ENCODE results near the gene ATG13.

The ATG13 gene

DNA sequence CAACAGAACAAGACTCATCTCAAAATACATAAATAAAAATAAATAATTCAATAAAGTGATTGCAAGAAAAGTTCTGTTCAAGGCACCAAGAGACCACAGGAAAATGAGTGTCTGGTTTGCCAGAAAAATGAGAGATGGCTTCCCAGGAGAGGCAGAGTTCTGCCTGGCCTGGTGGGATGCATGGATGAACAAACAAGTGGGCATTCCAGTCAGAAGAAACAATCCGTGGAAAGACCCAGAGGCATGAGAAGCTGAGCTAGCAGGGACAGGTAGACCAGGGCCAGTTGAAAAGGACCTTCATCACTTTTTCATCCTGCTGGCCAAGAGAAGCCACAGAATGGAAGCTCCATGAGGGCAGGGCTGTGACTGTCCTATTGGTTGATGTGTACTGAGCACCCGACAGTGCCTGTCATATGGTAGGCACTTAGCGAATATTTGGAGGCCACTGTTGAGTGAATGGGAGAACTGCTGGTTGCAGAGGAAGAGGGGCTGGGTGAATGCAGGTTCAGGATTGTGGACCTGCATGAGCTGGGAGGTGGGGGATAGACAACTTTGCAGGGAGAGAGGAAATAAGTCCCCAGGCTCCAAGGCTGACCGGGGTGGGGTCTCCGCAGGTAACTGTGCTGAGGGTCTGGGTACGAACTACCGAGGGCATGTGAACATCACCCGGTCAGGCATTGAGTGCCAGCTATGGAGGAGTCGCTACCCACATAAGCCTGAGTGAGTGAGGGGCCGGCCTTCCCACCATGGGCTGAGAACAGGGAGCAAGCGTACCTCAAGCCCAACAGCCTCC lies 105.4 kb downstream of the ATG13 start:
- DNase-seq (ENCODE audit: low read depth in 4 of 4, low spot score in 1 of 4) = no peak

DNA sequence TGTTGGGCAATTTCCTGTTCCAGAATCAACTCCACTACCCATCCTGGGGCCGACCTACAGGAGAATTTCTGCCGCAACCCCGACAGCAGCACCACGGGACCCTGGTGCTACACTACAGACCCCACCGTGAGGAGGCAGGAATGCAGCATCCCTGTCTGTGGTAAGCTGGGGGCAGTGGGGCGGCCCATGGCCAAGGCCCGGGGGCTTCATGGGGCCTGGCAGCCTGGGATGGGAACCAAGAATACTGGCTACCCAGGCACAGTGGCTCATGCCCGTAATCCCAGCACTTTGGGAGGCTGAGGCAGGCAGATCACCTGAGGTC lies 106.0 kb downstream of the ATG13 start:
- DNase-seq (ENCODE audit: low read depth in 4 of 4, low spot score in 1 of 4) = no peak

DNA sequence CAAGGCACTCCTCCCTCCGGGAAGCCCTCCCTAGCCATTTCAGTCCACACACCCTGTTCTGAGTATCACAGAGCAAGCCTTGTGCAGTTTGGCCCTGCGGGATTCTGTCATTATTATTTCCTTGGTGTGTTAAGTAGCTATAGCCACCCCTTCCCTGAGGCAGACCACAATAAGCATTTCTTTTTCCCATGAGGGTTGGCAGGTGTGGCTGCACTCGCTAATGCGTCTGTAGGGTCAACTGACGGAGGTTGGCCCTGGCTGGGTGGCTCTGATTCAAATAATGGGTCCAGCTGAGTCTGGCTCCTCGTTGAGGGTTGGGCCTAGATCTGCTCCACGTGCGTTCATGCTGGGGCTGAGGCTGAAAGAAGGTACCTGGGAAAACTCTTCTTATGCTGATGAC lies 106.7 kb downstream of the ATG13 start:
- DNase-seq (ENCODE audit: low read depth in 4 of 4, low spot score in 1 of 4) = no peak
